SK-N-SH treated with all-trans-retinoic acid at 6 μM for 48 hours (cell line): ENCODE measurements around the gene ESRRA.

ENCODE experiments used
- ATAC-seq: fragments of 200-7000 bp; cut with Tn5 transposase; 3 replicates; pipeline ENCODE4 v1.9.1; 2020; ENCODE audit warnings: mild to moderate bottlenecking, moderate library complexity
- ARNTL ChIP-seq: fragments of 450-650 bp; formaldehyde crosslinking; IDR thresholded peaks from 2 replicates; pipeline ENCODE4 v1.5.0; 2020; ENCODE audit warnings: low read depth, mild to moderate bottlenecking, moderate library complexity, borderline replicate concordance
- BACH2 ChIP-seq: fragments of 250-450 bp; sonication (Bioruptor Pico); IDR thresholded peaks from 2 replicates; pipeline ENCODE4 v1.9.0; 2021; ENCODE audit warnings: mild to moderate bottlenecking, borderline replicate concordance
- CREB5 ChIP-seq: fragments of 250-450 bp; sonication (Bioruptor Pico); IDR thresholded peaks from 2 replicates; pipeline ENCODE4 v1.5.1; 2020; ENCODE audit warnings: low read depth, mild to moderate bottlenecking, moderate library complexity
- CSDC2 ChIP-seq: fragments of 250-450 bp; sonication (Bioruptor Pico); IDR thresholded peaks from 2 replicates; pipeline ENCODE4 v1.5.0; 2020; ENCODE audit warnings: mild to moderate bottlenecking, moderate library complexity
- GLIS3 ChIP-seq: fragments of 250-450 bp; sonication (Bioruptor Pico); IDR thresholded peaks from 2 replicates; pipeline ENCODE4 v1.5.0; 2020; ENCODE audit warnings: mild to moderate bottlenecking, moderate library complexity
- ISL1 ChIP-seq: fragments of 250-450 bp; sonication (Bioruptor Pico); IDR thresholded peaks from 2 replicates; pipeline ENCODE4 v2.1.2; 2022; ENCODE audit warnings: mild to moderate bottlenecking, moderate library complexity
- OSR1 ChIP-seq: fragments of 250-450 bp; sonication (Bioruptor Pico); IDR thresholded peaks from 2 replicates; pipeline ENCODE4 v1.8.0; 2022; ENCODE audit warnings: moderate library complexity, mild to moderate bottlenecking, inconsistent platforms
- PATZ1 ChIP-seq: fragments of 250-450 bp; sonication (Bioruptor Pico); IDR thresholded peaks from 2 replicates; pipeline ENCODE4 v1.8.0; 2020; ENCODE audit warnings: mild to moderate bottlenecking, moderate library complexity, borderline replicate concordance
- POU6F1 ChIP-seq: fragments of 250-450 bp; sonication (Bioruptor Pico); IDR thresholded peaks from 2 replicates; pipeline ENCODE4 v1.8.0; 2021; ENCODE audit warnings: low read depth, mild to moderate bottlenecking, moderate library complexity, borderline replicate concordance
- PPARA ChIP-seq: fragments of 250-450 bp; sonication (Bioruptor Pico); IDR thresholded peaks from 2 replicates; pipeline ENCODE4 v1.5.0; 2020; ENCODE audit warnings: mild to moderate bottlenecking, borderline replicate concordance
- RARB ChIP-seq: fragments of 250-450 bp; sonication (Bioruptor Pico); IDR thresholded peaks from 2 replicates; pipeline ENCODE4 v1.8.0; 2021; ENCODE audit warnings: mild to moderate bottlenecking, moderate library complexity
- SNAI2 ChIP-seq: fragments of 250-450 bp; sonication (Bioruptor Pico); IDR thresholded peaks from 2 replicates; pipeline ENCODE4 v1.5.0; 2020; ENCODE audit warnings: mild to moderate bottlenecking, moderate library complexity
- TCF4 ChIP-seq: fragments of 250-450 bp; sonication (Bioruptor Pico); IDR thresholded peaks from 2 replicates; pipeline ENCODE4 v1.8.0; 2021; ENCODE audit warnings: mild to moderate bottlenecking, moderate library complexity, borderline replicate concordance
- TOX ChIP-seq: fragments of 250-450 bp; sonication (Bioruptor Pico); IDR thresholded peaks from 2 replicates; pipeline ENCODE4 v1.8.0; 2021; ENCODE audit warnings: mild to moderate bottlenecking, moderate library complexity, borderline replicate concordance
- ZC3H10 ChIP-seq: fragments of 250-450 bp; sonication (Bioruptor Pico); IDR thresholded peaks from 2 replicates; pipeline ENCODE4 v1.5.1; 2021; ENCODE audit warnings: mild to moderate bottlenecking, moderate library complexity
- ZFP3 ChIP-seq: fragments of 250-450 bp; sonication (Bioruptor Pico); IDR thresholded peaks from 2 replicates; pipeline ENCODE4 v1.5.0; 2020; ENCODE audit warnings: mild to moderate bottlenecking, moderate library complexity
- ZFP30 ChIP-seq: fragments of 450-650 bp; formaldehyde crosslinking; IDR thresholded peaks from 2 replicates; pipeline ENCODE4 v1.5.0; 2022; ENCODE audit warnings: mild to moderate bottlenecking, moderate library complexity
- ZNF565 ChIP-seq: fragments of 450-650 bp; formaldehyde crosslinking; conservative IDR thresholded peaks from 2 replicates; pipeline ENCODE4 v1.5.0; 2020; ENCODE audit warnings: low read depth, mild to moderate bottlenecking, moderate library complexity
- TF ChIP-seq, protein P1 (sequence below): fragments of 250-450 bp; sonication (Bioruptor Pico); IDR thresholded peaks from 2 replicates; pipeline ENCODE4 v1.5.0; 2020; ENCODE audit warnings: mild to moderate bottlenecking, moderate library complexity

ESRRA gene

GRCh38 chr11:64275031-64275800 lies 30.1 kb upstream of the ESRRA start:
- ATAC-seq: no peak
- TF ChIP-seq PPARA: no peak
- TF ChIP-seq ZNF565 (CRISPR knock-in tag): no peak
- TF ChIP-seq ARNTL (CRISPR knock-in tag): no peak
- TF ChIP-seq GLIS3 (CRISPR knock-in tag): no peak
- TF ChIP-seq ZFP30 (CRISPR knock-in tag): no peak
- no peak for TF ChIP-seq CREB5 (CRISPR knock-in tag)
- TF ChIP-seq POU6F1 (CRISPR knock-in tag): no peak
- no peak for TF ChIP-seq ISL1 (CRISPR knock-in tag)
- TF ChIP-seq ZC3H10 (CRISPR knock-in tag): no peak
- TF ChIP-seq RARB (CRISPR knock-in tag): no peak
- no peak for TF ChIP-seq ZFP3 (CRISPR knock-in tag)
- TF ChIP-seq, protein P1, sequence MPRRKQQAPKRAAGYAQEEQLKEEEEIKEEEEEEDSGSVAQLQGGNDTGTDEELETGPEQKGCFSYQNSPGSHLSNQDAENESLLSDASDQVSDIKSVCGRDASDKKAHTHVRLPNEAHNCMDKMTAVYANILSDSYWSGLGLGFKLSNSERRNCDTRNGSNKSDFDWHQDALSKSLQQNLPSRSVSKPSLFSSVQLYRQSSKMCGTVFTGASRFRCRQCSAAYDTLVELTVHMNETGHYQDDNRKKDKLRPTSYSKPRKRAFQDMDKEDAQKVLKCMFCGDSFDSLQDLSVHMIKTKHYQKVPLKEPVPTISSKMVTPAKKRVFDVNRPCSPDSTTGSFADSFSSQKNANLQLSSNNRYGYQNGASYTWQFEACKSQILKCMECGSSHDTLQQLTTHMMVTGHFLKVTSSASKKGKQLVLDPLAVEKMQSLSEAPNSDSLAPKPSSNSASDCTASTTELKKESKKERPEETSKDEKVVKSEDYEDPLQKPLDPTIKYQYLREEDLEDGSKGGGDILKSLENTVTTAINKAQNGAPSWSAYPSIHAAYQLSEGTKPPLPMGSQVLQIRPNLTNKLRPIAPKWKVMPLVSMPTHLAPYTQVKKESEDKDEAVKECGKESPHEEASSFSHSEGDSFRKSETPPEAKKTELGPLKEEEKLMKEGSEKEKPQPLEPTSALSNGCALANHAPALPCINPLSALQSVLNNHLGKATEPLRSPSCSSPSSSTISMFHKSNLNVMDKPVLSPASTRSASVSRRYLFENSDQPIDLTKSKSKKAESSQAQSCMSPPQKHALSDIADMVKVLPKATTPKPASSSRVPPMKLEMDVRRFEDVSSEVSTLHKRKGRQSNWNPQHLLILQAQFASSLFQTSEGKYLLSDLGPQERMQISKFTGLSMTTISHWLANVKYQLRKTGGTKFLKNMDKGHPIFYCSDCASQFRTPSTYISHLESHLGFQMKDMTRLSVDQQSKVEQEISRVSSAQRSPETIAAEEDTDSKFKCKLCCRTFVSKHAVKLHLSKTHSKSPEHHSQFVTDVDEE: no peak

GRCh38 chr11:64275841-64276240 lies 29.5 kb upstream of the ESRRA start:
- TF ChIP-seq PPARA (no peak), CSDC2 (CRISPR knock-in tag) (no peak), RARB (CRISPR knock-in tag) (no peak), BACH2 (CRISPR knock-in tag) (no peak), ZNF565 (CRISPR knock-in tag) (no peak), ARNTL (CRISPR knock-in tag) (no peak), OSR1 (CRISPR knock-in tag) (no peak), ZC3H10 (CRISPR knock-in tag) (no peak), ZFP3 (CRISPR knock-in tag) (no peak), TOX (no peak), CREB5 (CRISPR knock-in tag) (no peak), TCF4 (CRISPR knock-in tag) (no peak), POU6F1 (CRISPR knock-in tag) (no peak), ISL1 (CRISPR knock-in tag) (no peak), GLIS3 (CRISPR knock-in tag) (no peak), SNAI2 (CRISPR knock-in tag) (no peak), PATZ1 (no peak), ZFP30 (CRISPR knock-in tag) (no peak)
- TF ChIP-seq, protein P1: no peak
- no peak for ATAC-seq
